ENCODE measurements around the gene KDM4C.
"Not testable (repeated sequence)": the region's sequence is repeated elsewhere in the genome, so short reads cannot be mapped to it uniquely, and the experiment has no call there.

The KDM4C gene

DNA sequence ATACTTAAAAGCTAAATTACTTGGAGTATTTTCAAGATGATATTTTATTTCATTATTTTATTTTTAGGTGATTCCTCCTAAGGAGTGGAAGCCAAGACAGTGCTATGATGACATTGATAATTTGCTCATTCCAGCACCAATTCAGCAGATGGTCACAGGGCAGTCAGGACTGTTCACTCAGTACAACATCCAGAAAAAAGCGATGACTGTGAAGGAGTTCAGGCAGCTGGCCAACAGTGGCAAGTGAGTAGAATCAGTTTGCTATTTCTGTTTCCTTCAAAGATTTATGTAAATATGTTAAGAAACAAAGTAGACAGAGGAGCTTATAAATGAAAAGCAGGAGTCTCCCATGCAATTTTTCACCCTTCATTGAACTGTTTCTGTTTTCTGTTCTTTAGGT, 47.8 kb downstream of the KDM4C start:
- Histone ChIP-seq H3K4me3 (IDR thresholded peaks at IDR 0.05; ENCODE audit: insufficient read depth, low read depth, low read length) (no peak overlapping the region), H3K9ac (no peak overlapping the region), H3K27ac (no peak overlapping the region), H3K4me1 (ENCODE audit: low read depth, poor library complexity, severe bottlenecking) (no peaks in the 10 kb centered on the region), H3K4me2 (no peak overlapping the region), H3K79me2 (ENCODE audit: insufficient read depth, low read depth) (no peaks in the 10 kb centered on the region), H3K36me3 (ENCODE audit: insufficient read depth) (no peaks in the 10 kb centered on the region), H4K20me1 (ENCODE audit: insufficient read depth) (no peaks in the 10 kb centered on the region), H3K27me3 (ENCODE audit: insufficient read depth, low read depth) (no peaks in the 10 kb centered on the region), H2AFZ (ENCODE audit: low read depth) (no peak overlapping the region)
- TF ChIP-seq, protein P1, sequence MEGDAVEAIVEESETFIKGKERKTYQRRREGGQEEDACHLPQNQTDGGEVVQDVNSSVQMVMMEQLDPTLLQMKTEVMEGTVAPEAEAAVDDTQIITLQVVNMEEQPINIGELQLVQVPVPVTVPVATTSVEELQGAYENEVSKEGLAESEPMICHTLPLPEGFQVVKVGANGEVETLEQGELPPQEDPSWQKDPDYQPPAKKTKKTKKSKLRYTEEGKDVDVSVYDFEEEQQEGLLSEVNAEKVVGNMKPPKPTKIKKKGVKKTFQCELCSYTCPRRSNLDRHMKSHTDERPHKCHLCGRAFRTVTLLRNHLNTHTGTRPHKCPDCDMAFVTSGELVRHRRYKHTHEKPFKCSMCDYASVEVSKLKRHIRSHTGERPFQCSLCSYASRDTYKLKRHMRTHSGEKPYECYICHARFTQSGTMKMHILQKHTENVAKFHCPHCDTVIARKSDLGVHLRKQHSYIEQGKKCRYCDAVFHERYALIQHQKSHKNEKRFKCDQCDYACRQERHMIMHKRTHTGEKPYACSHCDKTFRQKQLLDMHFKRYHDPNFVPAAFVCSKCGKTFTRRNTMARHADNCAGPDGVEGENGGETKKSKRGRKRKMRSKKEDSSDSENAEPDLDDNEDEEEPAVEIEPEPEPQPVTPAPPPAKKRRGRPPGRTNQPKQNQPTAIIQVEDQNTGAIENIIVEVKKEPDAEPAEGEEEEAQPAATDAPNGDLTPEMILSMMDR (conservative IDR thresholded peaks at IDR 0.05; ENCODE audit: low read depth, low read length) = no peak

DNA sequence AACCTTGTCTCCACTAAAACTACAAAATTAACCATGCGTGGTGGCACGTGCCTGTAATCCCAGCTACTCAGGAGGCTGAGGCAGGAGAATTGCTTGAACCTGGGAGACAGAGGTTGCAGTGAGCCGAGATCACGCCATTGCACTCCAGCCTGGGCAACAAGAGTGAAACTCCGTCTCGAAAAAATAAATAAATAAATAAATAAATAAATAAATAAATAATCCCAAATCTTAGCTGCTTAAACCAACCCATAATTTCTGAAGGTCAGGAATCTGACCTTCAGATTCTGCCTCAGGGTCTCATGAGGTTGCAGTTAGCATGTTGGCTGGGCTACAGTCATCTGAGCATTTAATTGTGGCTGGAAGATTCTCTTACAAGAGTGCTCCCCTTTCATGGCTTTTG, 48.5 kb downstream of the KDM4C start:
- not testable (repeated sequence) for H3K79me2 ChIP-seq (ENCODE audit: insufficient read depth, low read depth); H3K36me3 ChIP-seq (ENCODE audit: insufficient read depth); H3K27me3 ChIP-seq (ENCODE audit: insufficient read depth, low read depth); H3K27ac ChIP-seq; H4K20me1 ChIP-seq (ENCODE audit: insufficient read depth); H3K4me2 ChIP-seq; H3K4me3 ChIP-seq (IDR thresholded peaks at IDR 0.05; ENCODE audit: insufficient read depth, low read depth, low read length); H3K9ac ChIP-seq; H3K4me1 ChIP-seq (ENCODE audit: low read depth, poor library complexity, severe bottlenecking); H2AFZ ChIP-seq (ENCODE audit: low read depth)

DNA sequence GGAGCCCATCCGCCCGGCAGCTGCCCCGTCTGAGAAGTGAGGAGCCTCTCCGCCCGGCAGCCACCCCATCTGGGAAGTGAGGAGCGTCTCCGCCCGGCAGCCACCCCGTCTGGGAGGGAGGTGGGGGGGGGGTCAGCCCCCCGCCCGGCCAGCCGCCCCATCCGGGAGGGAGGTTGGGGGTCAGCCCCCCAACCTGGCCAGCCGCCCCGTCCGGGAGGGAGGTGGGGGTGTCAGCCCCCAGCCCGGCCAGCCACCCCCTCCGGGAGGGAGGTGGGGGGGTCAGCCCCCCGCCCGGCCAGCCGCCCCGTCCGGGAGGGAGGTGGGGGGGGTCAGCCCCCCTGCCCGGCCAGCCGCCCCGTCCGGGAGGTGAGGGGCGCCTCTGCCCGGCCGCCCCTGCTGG, 49.9 kb downstream of the KDM4C start:
- not testable (repeated sequence) for H3K79me2 ChIP-seq (ENCODE audit: insufficient read depth, low read depth); H3K4me3 ChIP-seq (IDR thresholded peaks at IDR 0.05; ENCODE audit: insufficient read depth, low read depth, low read length); H3K27me3 ChIP-seq (ENCODE audit: insufficient read depth, low read depth); H3K36me3 ChIP-seq (ENCODE audit: insufficient read depth); H4K20me1 ChIP-seq (ENCODE audit: insufficient read depth); H3K4me2 ChIP-seq; H2AFZ ChIP-seq (ENCODE audit: low read depth); H3K9ac ChIP-seq; H3K27ac ChIP-seq; H3K4me1 ChIP-seq (ENCODE audit: low read depth, poor library complexity, severe bottlenecking)

DNA sequence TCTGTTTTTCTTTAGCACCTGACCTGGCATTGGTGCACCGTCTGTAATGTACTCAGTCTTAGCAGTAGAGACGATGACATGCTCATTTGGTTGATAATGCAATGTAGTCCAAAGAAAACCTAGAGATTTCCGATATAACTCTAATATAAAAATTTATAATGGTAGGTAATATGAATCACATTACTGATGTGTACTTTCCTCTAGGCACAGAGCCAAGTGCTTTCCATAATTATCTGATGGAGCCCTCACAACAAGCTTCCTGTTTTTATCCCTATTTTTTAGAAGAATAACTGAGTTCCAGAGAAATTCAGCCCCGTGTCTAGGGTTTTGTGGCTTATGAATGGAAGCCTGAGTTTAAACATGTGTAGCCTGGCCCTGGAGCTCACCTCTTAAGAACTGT, 53.7 kb downstream of the KDM4C start:
- Histone ChIP-seq H3K27me3 (ENCODE audit: insufficient read depth, low read depth) (no peaks in the 10 kb centered on the region), H3K79me2 (ENCODE audit: insufficient read depth, low read depth) (no peaks in the 10 kb centered on the region), H3K4me1 (ENCODE audit: low read depth, poor library complexity, severe bottlenecking) (no peaks in the 10 kb centered on the region), H3K27ac (no peak overlapping the region), H2AFZ (ENCODE audit: low read depth) (no peak overlapping the region), H3K4me3 (IDR thresholded peaks at IDR 0.05; ENCODE audit: insufficient read depth, low read depth, low read length) (no peak overlapping the region), H4K20me1 (ENCODE audit: insufficient read depth) (no peaks in the 10 kb centered on the region), H3K9ac (no peak overlapping the region), H3K4me2 (no peak overlapping the region), H3K36me3 (ENCODE audit: insufficient read depth) (no peaks in the 10 kb centered on the region)
- TF ChIP-seq, protein P1 (conservative IDR thresholded peaks at IDR 0.05; ENCODE audit: low read depth, low read length) = no peak

DNA sequence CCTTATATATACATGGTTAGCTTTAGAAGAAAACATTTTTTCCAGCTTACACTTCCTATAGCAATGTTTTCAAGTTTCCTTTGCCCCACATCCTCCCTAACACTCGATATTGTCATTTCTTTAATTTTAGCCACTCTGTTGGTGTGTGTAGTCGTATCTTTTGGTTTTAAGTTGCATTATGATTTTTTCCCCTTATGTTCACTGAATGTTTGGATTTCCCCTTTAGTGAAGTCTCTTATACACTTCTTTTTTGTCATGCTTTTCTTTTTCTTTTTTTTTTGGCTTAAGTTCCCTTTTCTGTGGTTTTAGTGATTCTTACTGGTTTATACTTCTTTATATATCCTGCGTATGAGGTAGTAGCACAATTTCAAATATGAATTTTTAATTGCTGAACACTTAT, 58.8 kb downstream of the KDM4C start:
- no peak overlapping the region for H3K27ac ChIP-seq
- H3K27me3 ChIP-seq (ENCODE audit: insufficient read depth, low read depth) = no peaks in the 10 kb centered on the region
- H3K4me3 ChIP-seq (IDR thresholded peaks at IDR 0.05; ENCODE audit: insufficient read depth, low read depth, low read length) = no peak overlapping the region
- no peaks in the 10 kb centered on the region for H4K20me1 ChIP-seq (ENCODE audit: insufficient read depth)
- H3K79me2 ChIP-seq (ENCODE audit: insufficient read depth, low read depth) = no peaks in the 10 kb centered on the region
- H2AFZ ChIP-seq (ENCODE audit: low read depth) = no peak overlapping the region
- no peaks in the 10 kb centered on the region for H3K36me3 ChIP-seq (ENCODE audit: insufficient read depth)
- H3K9ac ChIP-seq = no peak overlapping the region
- H3K4me1 ChIP-seq (ENCODE audit: low read depth, poor library complexity, severe bottlenecking) = no peaks in the 10 kb centered on the region
- TF ChIP-seq, protein P1 (conservative IDR thresholded peaks at IDR 0.05; ENCODE audit: low read depth, low read length) = no peak
- H3K4me2 ChIP-seq = no peak overlapping the region

Data from KMS-11 (cell line).